Activated naive CD8-positive, alpha-beta T cell treated with anti-CD3 and anti-CD28 coated beads, Interleukin-2, amount 10 ng/mL, durations not matched to agents 7 days and 5 days (primary cell): Measurements from ENCODE around the gene PAQR7. TPM values are rescaled to one million over a fixed set of nuclear protein-coding genes. Genes with fewer than 3 reads are reported as not detected.

Source experiments
- ATAC-seq: fragments of 150-1000 bp; cut with Tn5 transposase; one replicate; pipeline ENCODE4 v1.10.0; 2021; ENCODE audit warnings: low read depth, moderate library complexity
- POLR2A ChIA-PET: fragments of 350-600 bp; sonication (Branson Sonifier 250); formaldehyde crosslinking; loops from one replicate; lab custom pipeline; 2021; ENCODE audit warnings: antibody characterized with exemption; lab: Charles Lee
- DNase-seq: peaks from one replicate; pipeline ENCODE4 v3.0.0; 2021
- H3K27ac Mint-ChIP-seq: one replicate; pipeline ENCODE4 v1.8.0; 2022; ENCODE audit warnings: mild to moderate bottlenecking, mixed read lengths
- H3K27me3 Mint-ChIP-seq: one replicate; pipeline ENCODE4 v1.8.0; 2022; ENCODE audit warnings: mild to moderate bottlenecking, moderate library complexity, mixed read lengths
- H3K36me3 Mint-ChIP-seq: one replicate; pipeline ENCODE4 v1.8.0; 2021; ENCODE audit warnings: mild to moderate bottlenecking, mixed read lengths
- H3K4me1 Mint-ChIP-seq: one replicate; pipeline ENCODE4 v1.8.0; 2021; ENCODE audit warnings: mixed read lengths
- H3K4me3 Mint-ChIP-seq: one replicate; pipeline ENCODE4 v1.8.0; 2022; ENCODE audit warnings: mild to moderate bottlenecking, moderate library complexity, mixed read lengths
- H3K9me3 Mint-ChIP-seq: one replicate; pipeline ENCODE4 v1.8.0; 2021; ENCODE audit warnings: mixed read lengths
- total RNA-seq, 2 experiments: library from RNA; stranded (reverse); gene quantifications; one replicate each; pipeline ENCODE4 v1.2.3, GENCODE V29; 2021

Gene PAQR7
- total RNA-seq, 2 experiments from 2014 or later: 4.7 to 5.2 TPM

DNA sequence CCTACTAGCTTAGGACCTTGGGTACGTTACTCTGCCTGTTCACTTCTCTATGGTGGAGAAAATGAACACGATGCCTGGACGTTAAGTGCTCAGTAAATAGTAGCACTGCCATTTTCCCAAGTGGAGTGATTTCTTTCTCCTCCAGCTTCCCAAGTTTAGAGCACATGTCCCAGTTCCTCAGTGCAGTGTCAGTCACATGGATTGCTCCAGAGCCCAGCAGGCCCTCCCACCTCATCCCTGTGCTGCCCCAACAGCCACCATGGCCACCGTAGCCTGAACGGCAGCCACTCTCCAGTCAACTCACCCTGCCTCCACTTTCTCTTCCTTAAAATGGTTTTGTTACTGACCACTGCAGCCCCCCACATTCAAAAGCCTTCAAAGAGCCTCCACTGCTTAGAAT lies 22.2 kb upstream of the PAQR7 start:
- POLR2A ChIA-PET: interaction anchor here (0.6 to 3.9 kb wide), 3 partner anchors 17 to 100 kb away, joined by 3 to 26 read pairs (median 5); partner anchors contain the start of gene PAFAH2
- Mint-ChIP-seq H3K9me3 (no peaks in the 10 kb centered on the region), H3K4me3 (no peak overlapping the region), H3K36me3 (peaks cover 32% of the 10 kb centered on the region), H3K27ac (no peak overlapping the region), H3K4me1 (peaks cover 34% of the 10 kb centered on the region), H3K27me3 (no peaks in the 10 kb centered on the region)
- DNase-seq (no peak), ATAC-seq (no peak)

DNA sequence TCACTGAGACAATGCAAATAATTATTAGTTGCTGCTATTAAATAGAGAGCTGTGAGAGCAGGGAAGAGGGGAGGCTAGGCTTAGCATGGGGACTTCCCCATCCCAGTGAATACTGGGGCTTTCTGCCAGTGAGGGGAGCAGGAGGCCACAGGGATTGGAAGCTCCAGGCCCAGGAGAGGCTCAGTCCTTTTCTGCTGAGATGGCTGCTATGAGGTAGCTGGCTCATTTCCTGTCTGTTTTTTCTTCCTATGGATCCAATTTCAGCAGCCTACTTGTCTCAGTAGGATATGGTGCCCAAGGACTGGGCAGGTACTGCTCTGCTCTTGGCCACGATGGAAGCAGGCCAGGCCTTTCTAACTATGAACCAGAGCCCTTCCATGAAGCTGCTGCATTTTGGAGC lies 20.8 kb upstream of the PAQR7 start:
- Mint-ChIP-seq H3K36me3 (peaks cover 24% of the 10 kb centered on the region), H3K9me3 (no peaks in the 10 kb centered on the region), H3K27me3 (no peaks in the 10 kb centered on the region), H3K27ac (peak overlapping the region; percentile 25), H3K4me1 (peaks cover 25% of the 10 kb centered on the region), H3K4me3 (no peak overlapping the region)
- POLR2A ChIA-PET: interaction anchor here (1.1 to 2.3 kb wide), 7 partner anchors 9 to 126 kb away, joined by 3 to 76 read pairs (median 7); partner anchors contain the start of genes PAFAH2 and STMN1
- ATAC-seq: no peak
- no peak for DNase-seq

DNA sequence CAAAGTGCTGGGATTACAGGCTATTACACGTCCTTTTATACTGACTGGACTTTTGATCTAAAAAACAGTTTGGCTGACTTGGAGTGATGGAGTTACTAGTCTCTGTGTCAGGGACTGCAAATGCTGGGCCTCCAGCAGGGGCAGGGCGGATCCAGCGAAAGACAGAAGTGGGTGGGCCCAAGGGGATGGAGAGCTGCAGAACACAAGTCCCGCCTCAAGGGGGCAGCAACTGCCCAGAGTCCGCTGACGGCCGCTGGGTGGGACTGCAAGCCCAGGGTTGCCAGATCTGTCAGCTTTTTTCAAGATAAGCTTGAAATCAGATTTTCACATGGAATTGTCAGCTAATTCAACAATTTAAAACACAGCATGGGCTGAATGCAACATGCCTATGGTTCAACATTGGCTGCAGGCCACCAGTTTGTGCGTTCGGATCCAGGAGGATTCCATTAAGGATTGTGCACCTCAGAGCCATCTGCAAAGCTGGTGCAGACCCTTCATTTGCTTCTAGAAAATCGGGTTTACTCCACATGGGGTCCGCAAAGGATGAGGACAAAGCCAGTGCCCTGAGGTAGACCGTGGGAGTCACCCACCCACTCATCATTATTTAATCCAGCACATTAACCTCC lies 20.0 kb upstream of the PAQR7 start:
- peak overlapping the region; percentile 75 for H3K27ac Mint-ChIP-seq
- H3K4me3 Mint-ChIP-seq: no peak overlapping the region
- peak; percentile 93 for ATAC-seq
- no peaks in the 10 kb centered on the region for H3K9me3 Mint-ChIP-seq
- H3K4me1 Mint-ChIP-seq: peaks cover 19% of the 10 kb centered on the region
- POLR2A ChIA-PET: interaction anchor here (0.7 to 2.3 kb wide), 9 partner anchors 10 to 127 kb away, joined by 3 to 76 read pairs (median 4); partner anchors contain the start of genes PAFAH2 and STMN1
- DNase-seq: peak; percentile 90
- H3K36me3 Mint-ChIP-seq: peaks cover 17% of the 10 kb centered on the region
- H3K27me3 Mint-ChIP-seq: no peaks in the 10 kb centered on the region

DNA sequence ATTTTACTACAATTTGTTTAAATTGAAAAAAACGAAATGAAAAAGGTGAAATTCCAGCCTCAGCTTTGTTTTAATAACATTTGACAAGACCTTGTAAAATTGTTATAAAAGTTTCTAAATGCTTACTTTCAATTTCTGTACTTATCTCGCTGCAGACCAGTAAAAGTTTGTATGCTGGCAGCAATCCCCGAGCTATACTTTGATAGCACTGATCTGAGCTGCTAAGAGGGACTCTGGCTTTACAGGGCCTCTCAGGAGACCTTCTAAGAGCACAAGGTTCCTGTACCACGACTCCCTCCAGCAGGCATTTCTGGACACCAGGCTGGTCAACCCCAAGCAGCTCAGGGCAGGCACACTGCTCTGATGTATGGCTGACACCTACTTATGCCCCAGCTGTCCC lies 17.6 kb upstream of the PAQR7 start:
- H3K27ac Mint-ChIP-seq: no peak overlapping the region
- H3K4me1 Mint-ChIP-seq: peaks cover 13% of the 10 kb centered on the region
- POLR2A ChIA-PET: interaction anchor here (1.3 kb wide), 1 partner anchor 104 kb away, joined by 8 read pairs; the partner anchor contains the start of gene PAFAH2
- no peaks in the 10 kb centered on the region for H3K9me3 Mint-ChIP-seq
- H3K27me3 Mint-ChIP-seq: no peaks in the 10 kb centered on the region
- DNase-seq (no peak), ATAC-seq (no peak)
- no peak overlapping the region for H3K4me3 Mint-ChIP-seq
- H3K36me3 Mint-ChIP-seq: peaks cover 19% of the 10 kb centered on the region

DNA sequence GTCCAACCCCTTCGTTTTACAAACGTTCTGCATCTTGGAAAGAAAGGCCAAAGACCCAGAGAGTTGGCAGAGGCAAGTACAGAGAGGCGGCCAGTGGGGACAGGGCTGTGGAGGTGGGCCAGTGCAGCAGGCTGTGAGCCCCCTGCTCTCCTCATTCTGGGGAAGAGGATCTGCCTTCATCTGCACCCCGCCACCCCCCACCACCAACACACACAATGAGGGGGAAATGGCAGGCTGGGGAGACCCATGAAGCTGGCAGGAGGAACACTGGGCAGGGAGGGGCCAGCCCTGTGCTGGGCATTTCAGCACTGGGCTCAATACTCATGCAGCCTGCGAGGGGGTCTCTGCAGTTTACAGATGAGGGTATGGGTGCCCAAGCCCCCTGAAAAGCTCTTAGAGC lies 16.1 kb upstream of the PAQR7 start:
- POLR2A ChIA-PET: interaction anchor here (0.7 to 1.3 kb wide), 2 partner anchors 106 to 300 kb away, joined by 4 to 5 read pairs; partner anchors contain the start of gene PAFAH2
- ATAC-seq (no peak), DNase-seq (no peak)
- Mint-ChIP-seq H3K27me3 (no peaks in the 10 kb centered on the region), H3K4me3 (no peak overlapping the region), H3K9me3 (no peaks in the 10 kb centered on the region), H3K36me3 (peaks cover 19% of the 10 kb centered on the region), H3K4me1 (peaks cover 13% of the 10 kb centered on the region), H3K27ac (no peak overlapping the region)

DNA sequence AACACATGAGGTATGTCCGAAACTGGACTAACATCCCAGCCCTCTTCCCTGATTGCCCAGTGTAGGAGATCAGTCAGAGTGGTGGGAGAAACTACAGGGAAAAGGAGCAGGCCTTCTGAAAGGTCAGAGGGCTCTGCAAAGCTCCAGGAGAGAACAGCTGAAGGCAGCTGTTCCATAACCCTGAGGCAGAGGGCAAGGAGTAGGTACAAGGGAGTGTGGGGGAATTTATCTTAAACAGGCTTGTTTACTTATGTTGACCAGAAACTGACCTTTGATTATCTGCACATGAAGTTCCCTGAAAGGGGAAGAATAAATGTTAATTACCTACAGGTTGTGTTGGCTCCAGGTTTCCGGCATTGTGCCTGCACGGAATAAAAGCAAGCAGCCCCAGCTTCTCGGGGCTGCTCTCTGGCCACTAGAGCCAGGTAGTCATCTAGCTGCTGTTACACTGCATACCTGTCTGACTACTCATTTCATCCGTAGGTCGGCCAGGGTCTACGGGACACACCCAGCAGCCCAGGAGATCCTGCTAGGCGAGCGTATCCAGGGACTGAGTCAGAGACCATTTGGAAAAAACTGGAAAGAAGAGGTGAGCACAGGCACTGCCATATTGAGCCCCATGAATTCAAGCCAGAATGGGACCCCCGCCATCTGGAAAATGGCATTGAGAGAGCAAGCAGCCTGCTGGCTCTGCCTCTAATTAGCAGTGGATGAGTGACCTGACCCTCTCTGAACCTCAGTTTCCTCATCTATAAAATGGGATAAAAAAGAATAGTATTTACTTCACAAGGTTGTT lies 14.9 kb upstream of the PAQR7 start:
- H3K9me3 Mint-ChIP-seq: no peaks in the 10 kb centered on the region
- no peaks in the 10 kb centered on the region for H3K27me3 Mint-ChIP-seq
- DNase-seq (no peak), ATAC-seq (no peak)
- no peak overlapping the region for H3K27ac Mint-ChIP-seq
- H3K4me1 Mint-ChIP-seq: peaks cover 8% of the 10 kb centered on the region
- no peak overlapping the region for H3K4me3 Mint-ChIP-seq
- POLR2A ChIA-PET: no interaction called here
- H3K36me3 Mint-ChIP-seq: peaks cover 19% of the 10 kb centered on the region

DNA sequence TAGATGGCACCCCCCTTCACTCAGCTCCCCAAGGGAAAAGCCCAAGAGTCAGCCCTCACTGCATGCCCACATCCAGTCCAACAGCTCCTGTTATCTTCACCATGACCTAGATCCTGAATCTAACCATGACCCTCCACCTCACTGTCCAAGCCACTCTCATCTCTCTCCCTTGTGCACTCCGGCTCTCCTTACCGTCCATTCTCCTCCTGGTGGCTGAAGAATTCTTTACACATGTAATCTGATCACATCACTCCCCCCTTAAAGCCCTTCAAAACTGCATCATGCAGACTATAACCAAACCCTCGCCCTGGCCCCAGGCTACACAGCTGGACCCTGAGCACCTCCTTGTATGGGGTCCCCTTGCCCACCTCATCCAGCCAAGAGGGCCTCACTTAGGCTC lies 14.0 kb upstream of the PAQR7 start:
- Mint-ChIP-seq H3K4me3 (no peak overlapping the region), H3K27me3 (no peaks in the 10 kb centered on the region), H3K4me1 (peaks cover 4% of the 10 kb centered on the region), H3K9me3 (no peaks in the 10 kb centered on the region), H3K27ac (no peak overlapping the region), H3K36me3 (peaks cover 16% of the 10 kb centered on the region)
- POLR2A ChIA-PET: no interaction called here
- DNase-seq (no peak), ATAC-seq (no peak)

DNA sequence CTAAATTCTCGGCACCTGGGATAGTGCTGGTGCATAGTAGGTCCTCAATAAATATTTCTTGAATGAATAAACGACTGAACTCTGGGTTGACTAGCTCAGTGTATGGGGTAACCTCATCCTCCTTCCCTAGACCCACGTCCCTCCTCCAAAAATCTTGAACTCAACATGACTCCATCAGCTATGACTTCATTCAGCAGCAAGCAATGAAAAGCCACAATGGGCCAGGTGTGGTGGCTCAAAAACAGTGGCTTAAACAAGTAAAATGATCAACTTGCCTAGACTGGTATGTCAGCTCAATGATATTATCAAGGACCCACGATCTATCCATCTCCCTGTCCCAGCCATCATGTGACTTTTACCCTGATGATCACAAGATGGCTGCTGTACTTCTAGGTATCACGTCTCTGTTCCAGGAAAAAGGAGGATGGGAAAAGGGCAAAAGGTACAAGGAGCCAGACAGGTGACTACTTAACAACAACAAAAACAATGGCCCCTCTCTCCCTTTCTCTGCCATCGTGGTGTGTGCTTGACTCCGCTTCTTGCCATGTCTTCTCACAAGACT lies 13.0 kb upstream of the PAQR7 start:
- no peaks in the 10 kb centered on the region for H3K9me3 Mint-ChIP-seq
- DNase-seq: no peak
- H3K27me3 Mint-ChIP-seq: no peaks in the 10 kb centered on the region
- POLR2A ChIA-PET: interaction anchor here (0.6 kb wide), 1 partner anchor 144 kb away, joined by 3 read pairs; no protein-coding TSS in a partner anchor
- H3K36me3 Mint-ChIP-seq: peaks cover 16% of the 10 kb centered on the region
- H3K27ac Mint-ChIP-seq: no peak overlapping the region
- peaks cover 4% of the 10 kb centered on the region for H3K4me1 Mint-ChIP-seq
- ATAC-seq: no peak
- no peak overlapping the region for H3K4me3 Mint-ChIP-seq

DNA sequence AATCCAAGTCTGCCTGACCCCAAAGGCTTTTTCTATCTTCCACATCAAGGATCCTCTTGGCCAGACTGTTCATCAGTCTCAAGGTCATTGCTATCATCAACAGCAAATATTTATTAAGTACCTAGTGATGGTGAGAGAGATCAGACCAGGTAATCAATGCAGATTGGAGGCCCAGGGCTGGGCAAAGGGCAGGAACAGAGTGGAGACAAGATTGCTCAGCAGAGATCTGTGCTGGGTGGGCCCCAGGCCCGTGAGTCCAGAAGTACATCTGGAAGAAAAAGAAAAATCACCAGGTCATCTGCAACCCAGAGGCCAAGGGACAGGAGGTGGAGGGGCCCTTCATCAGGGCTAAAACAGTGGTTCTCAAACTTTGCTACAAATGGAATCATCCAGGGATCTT lies 10.1 kb upstream of the PAQR7 start:
- Mint-ChIP-seq H3K27me3 (no peaks in the 10 kb centered on the region), H3K4me3 (no peak overlapping the region), H3K36me3 (peaks cover 16% of the 10 kb centered on the region), H3K9me3 (no peaks in the 10 kb centered on the region), H3K27ac (no peak overlapping the region), H3K4me1 (peaks cover 4% of the 10 kb centered on the region)
- no peak for ATAC-seq
- no peak for DNase-seq
- POLR2A ChIA-PET: interaction anchor here (1.7 kb wide), 1 partner anchor 11 kb away, joined by 5 read pairs; the partner anchor contains the start of gene PAQR7

DNA sequence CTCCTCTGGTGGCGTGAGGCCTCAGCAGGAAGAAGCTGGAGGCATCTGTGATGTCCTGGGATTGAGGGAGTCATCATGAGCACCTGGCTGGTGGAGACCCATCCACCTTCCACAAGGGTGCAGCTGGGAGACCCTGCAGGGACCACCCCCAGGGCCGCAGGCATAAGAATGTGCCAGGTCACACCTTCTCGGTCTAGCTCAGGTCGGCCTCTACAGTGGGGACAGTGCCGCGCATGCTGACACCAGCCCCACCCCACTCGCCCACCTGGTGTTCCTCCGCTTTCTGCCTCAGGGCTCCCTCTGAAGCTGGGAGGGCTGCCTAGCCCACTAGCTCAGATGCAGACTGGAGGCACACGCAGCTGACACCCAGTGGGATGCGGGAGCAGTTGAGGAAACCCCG lies 5.8 kb upstream of the PAQR7 start:
- Mint-ChIP-seq H3K27ac (no peak overlapping the region), H3K4me1 (no peaks in the 10 kb centered on the region), H3K4me3 (no peak overlapping the region), H3K36me3 (no peaks in the 10 kb centered on the region), H3K27me3 (peaks cover 16% of the 10 kb centered on the region), H3K9me3 (no peaks in the 10 kb centered on the region)
- DNase-seq: no peak
- ATAC-seq: no peak
- POLR2A ChIA-PET: interaction anchor here (1.2 kb wide), 1 partner anchor 16 kb away, joined by 3 read pairs; no protein-coding TSS in a partner anchor

DNA sequence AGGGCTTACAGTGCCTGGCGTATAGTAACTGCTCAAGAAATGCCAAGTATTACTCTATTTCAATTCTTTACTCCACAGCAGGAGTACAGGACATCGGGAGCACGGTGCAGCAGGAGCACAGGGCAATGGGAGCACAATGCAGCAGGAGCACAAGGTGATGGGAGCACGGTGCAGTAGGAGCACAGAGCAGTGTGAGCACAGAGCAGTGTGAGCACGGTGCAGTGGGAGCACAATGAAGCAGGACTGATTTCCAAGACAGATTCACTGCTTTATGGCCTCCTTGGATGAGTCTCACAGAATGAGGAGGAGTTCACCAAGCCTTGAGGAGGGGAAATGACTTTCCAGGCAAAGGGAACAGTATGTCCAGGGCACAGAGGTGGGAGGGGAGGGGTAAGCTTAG lies 5.0 kb upstream of the PAQR7 start:
- POLR2A ChIA-PET: interaction anchor here (1.2 kb wide), 1 partner anchor 17 kb away, joined by 3 read pairs; no protein-coding TSS in a partner anchor
- Mint-ChIP-seq H3K27me3 (peaks cover 19% of the 10 kb centered on the region), H3K4me3 (no peak overlapping the region), H3K36me3 (no peaks in the 10 kb centered on the region), H3K9me3 (no peaks in the 10 kb centered on the region), H3K27ac (no peak overlapping the region), H3K4me1 (peaks cover 3% of the 10 kb centered on the region)
- no peak for ATAC-seq
- no peak for DNase-seq

DNA sequence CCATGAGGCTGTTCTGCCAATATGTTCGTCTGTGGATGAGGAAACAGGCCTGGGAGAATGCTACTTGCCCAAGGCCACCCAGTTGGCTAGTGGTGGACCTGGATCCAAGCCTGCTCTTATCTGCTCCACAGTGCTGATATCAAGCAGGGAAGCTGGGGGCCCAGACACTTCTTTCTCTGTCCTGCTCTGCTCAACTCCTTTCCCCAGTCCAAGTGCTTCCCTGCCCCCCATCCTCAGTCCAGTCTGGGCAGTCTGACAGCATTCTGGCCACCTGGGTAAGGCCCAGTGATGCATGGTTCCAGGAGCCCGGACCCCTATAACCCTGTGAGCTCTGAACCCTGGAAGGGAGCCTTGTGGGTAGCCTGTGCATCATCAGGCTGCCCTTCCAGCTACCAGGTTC lies 4.2 kb upstream of the PAQR7 start:
- H3K36me3 Mint-ChIP-seq: no peaks in the 10 kb centered on the region
- H3K4me3 Mint-ChIP-seq: no peak overlapping the region
- H3K4me1 Mint-ChIP-seq: peaks cover 7% of the 10 kb centered on the region
- POLR2A ChIA-PET: no interaction called here
- no peak overlapping the region for H3K27ac Mint-ChIP-seq
- DNase-seq (no peak), ATAC-seq (no peak)
- no peaks in the 10 kb centered on the region for H3K9me3 Mint-ChIP-seq
- H3K27me3 Mint-ChIP-seq: peaks cover 19% of the 10 kb centered on the region

DNA sequence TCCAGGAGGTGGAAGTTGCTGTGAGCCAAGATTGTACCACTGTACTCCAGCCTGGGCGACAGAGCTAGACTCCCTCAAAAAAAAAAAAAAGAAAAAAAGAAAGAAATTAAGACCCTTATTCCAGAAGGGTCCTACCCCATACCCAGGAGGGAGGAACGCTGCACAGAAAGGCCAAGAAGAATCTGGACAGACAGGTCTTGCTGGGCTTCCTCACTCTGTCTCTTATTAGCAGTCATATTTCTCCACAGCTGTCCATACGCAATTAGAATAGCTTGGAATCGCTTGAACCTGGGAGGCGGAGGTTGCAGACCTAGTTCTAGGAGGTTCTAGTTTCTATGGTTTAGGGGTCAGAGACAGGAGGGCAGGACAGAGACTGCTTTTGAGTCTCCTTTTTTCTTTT lies 3.2 kb upstream of the PAQR7 start:
- Mint-ChIP-seq H3K36me3 (no peaks in the 10 kb centered on the region), H3K9me3 (no peaks in the 10 kb centered on the region), H3K27me3 (peaks cover 19% of the 10 kb centered on the region), H3K4me1 (peaks cover 7% of the 10 kb centered on the region), H3K4me3 (no peak overlapping the region), H3K27ac (no peak overlapping the region)
- DNase-seq: no peak
- POLR2A ChIA-PET: no interaction called here
- no peak for ATAC-seq
